Lower lobe of right lung (tissue), 2 donors: ENCODE measurements around the gene PKNOX2. TPM values are rescaled to one million over a fixed set of nuclear protein-coding genes. Genes with fewer than 3 reads are reported as not detected.

Experiments used
- ATAC-seq, 2 donors: fragments of 200-7000 bp; cut with Tn5 transposase; one replicate each; pipeline ENCODE4 v1.9.1; 2020 to 2022; ENCODE audit warnings: mild to moderate bottlenecking in 2 of 2, moderate library complexity in 2 of 2
- DNase-seq: peaks from one replicate; pipeline ENCODE4 v3.0.0-alpha.2; 2020
- H3K27ac ChIP-seq: fragments of 200-600 bp; one replicate; pipeline ENCODE4 v1.8.0; 2022
- H3K27me3 ChIP-seq: fragments of 200-600 bp; one replicate; pipeline ENCODE4 v1.8.0; 2022; ENCODE audit warnings: low read depth
- H3K36me3 ChIP-seq: fragments of 200-600 bp; one replicate; pipeline ENCODE4 v1.8.0; 2022; ENCODE audit warnings: mild to moderate bottlenecking
- H3K4me1 ChIP-seq: fragments of 200-600 bp; one replicate; pipeline ENCODE4 v1.8.0; 2022
- H3K4me3 ChIP-seq: fragments of 200-600 bp; one replicate; pipeline ENCODE4 v1.8.0; 2022; ENCODE audit warnings: mild to moderate bottlenecking
- H3K9me3 ChIP-seq: fragments of 200-600 bp; one replicate; pipeline ENCODE4 v1.8.0; 2022
- CTCF ChIP-seq: fragments of 200-600 bp; IDR thresholded peaks from one replicate; pipeline ENCODE4 v1.8.0; 2022; ENCODE audit warnings: antibody characterized with exemption, mild to moderate bottlenecking
- intact Hi-C: fragments of 100-400 bp; cut with DNase I; formaldehyde crosslinking; loops from one replicate; pipeline ENCODE4 v1.11.0; 2022
- total RNA-seq: library from RNA; stranded (reverse); fragmentation: NEBNext Ultra II Directional; extraction: Animal tissue kit (Norgen Biotek cat#: 25700); gene quantifications from one replicate; pipeline ENCODE4 v1.2.1, GENCODE V29; 2021
- donor health status: DM: no; HTN: yes; CAD: no; lungs with severe emphysema.

The PKNOX2 gene
- total RNA-seq, 1 donor from 2014 or later, result 14.4 TPM

- Histone ChIP-seq H3K36me3 (no peaks in the 10 kb centered on the region), H3K27me3 (peaks cover 17% of the 10 kb centered on the region), H3K9me3 (no peaks in the 10 kb centered on the region), H3K4me3 (no peak overlapping the region), H3K4me1 (peaks cover 4% of the 10 kb centered on the region), H3K27ac (no peak overlapping the region)
- DNase-seq (no peak), ATAC-seq (no peak)
- intact Hi-C loops, result no loop called here
- TF ChIP-seq CTCF, result no peak
Observed at GRCh38 chr11:125380756-125381445, 216.3 kb downstream of the PKNOX2 start.

GRCh38 chr11:125381499-125382044 lies 217.0 kb downstream of the PKNOX2 start:
- no peak for ATAC-seq
- H3K4me1 ChIP-seq, result no peaks in the 10 kb centered on the region
- no peak for TF ChIP-seq CTCF
- no peak overlapping the region for H3K27ac ChIP-seq
- no peaks in the 10 kb centered on the region for H3K36me3 ChIP-seq
- no peak overlapping the region for H3K4me3 ChIP-seq
- DNase-seq, result no peak
- H3K9me3 ChIP-seq, result no peaks in the 10 kb centered on the region
- intact Hi-C loops, result no loop called here
- H3K27me3 ChIP-seq, result peaks cover 14% of the 10 kb centered on the region

GRCh38 chr11:125382314-125382791 lies 217.8 kb downstream of the PKNOX2 start:
- no peak for ATAC-seq
- H3K4me1 ChIP-seq, result no peaks in the 10 kb centered on the region
- DNase-seq, result no peak
- no peak overlapping the region for H3K27ac ChIP-seq
- H3K36me3 ChIP-seq, result no peaks in the 10 kb centered on the region
- H3K27me3 ChIP-seq, result peaks cover 14% of the 10 kb centered on the region
- no peaks in the 10 kb centered on the region for H3K9me3 ChIP-seq
- intact Hi-C loops, result no loop called here
- TF ChIP-seq CTCF, result no peak
- H3K4me3 ChIP-seq, result no peak overlapping the region

- Histone ChIP-seq H3K27ac (no peak overlapping the region), H3K36me3 (no peaks in the 10 kb centered on the region), H3K4me1 (no peaks in the 10 kb centered on the region), H3K9me3 (no peaks in the 10 kb centered on the region), H3K4me3 (no peak overlapping the region), H3K27me3 (peaks cover 14% of the 10 kb centered on the region)
- DNase-seq, result no peak
- intact Hi-C loops, result no loop called here
- no peak for TF ChIP-seq CTCF
- ATAC-seq, result no peak
Observed at GRCh38 chr11:125382822-125383221, 218.3 kb downstream of the PKNOX2 start.

GRCh38 chr11:125384825-125385224 lies 220.3 kb downstream of the PKNOX2 start:
- Histone ChIP-seq H3K9me3 (no peaks in the 10 kb centered on the region), H3K36me3 (no peaks in the 10 kb centered on the region), H3K4me3 (no peak overlapping the region), H3K27ac (no peak overlapping the region), H3K4me1 (peaks cover 1% of the 10 kb centered on the region), H3K27me3 (peaks cover 16% of the 10 kb centered on the region)
- DNase-seq (no peak), ATAC-seq (no peak)
- intact Hi-C loops, result no loop called here
- no peak for TF ChIP-seq CTCF
